ENCODE data around the gene BCAS3. TPM values are rescaled to one million over a fixed set of nuclear protein-coding genes. Genes with fewer than 3 reads are reported as not detected.

The BCAS3 gene
- total RNA-seq, 2 experiments from 2014 or later: 20.1 to 31.8 TPM

GRCh38 chr17:61066062-61066461, 388.4 kb downstream of the BCAS3 start:
- Mint-ChIP-seq H3K9me3 (no peaks in the 10 kb centered on the region), H3K36me3 (ENCODE audit: low read depth) (no peaks in the 10 kb centered on the region), H3K4me3 (no peak overlapping the region), H3K27ac (no peak overlapping the region), H3K4me1 (ENCODE audit: low read depth) (peaks cover 4% of the 10 kb centered on the region), H3K27me3 (no peaks in the 10 kb centered on the region)
- no peak for DNase-seq
- Histone ChIP-seq H3K27ac (ENCODE audit: low read depth in 1 of 2, low read length in 2 of 2) (no peak overlapping the region), H3K4me1 (ENCODE audit: insufficient read depth, low read length) (no peaks in the 10 kb centered on the region), H3K36me3 (ENCODE audit: insufficient read depth, low read length) (no peaks in the 10 kb centered on the region), H3K9me3 (ENCODE audit: control insufficient read depth in 1 of 2, insufficient read depth in 1 of 2, low read length in 2 of 2) (no peaks in the 10 kb centered on the region), H3K4me3 (ENCODE audit: low read length) (no peak overlapping the region), H3K27me3 (ENCODE audit: control insufficient read depth in 1 of 2, insufficient read depth in 2 of 2, low read length in 2 of 2) (no peaks in the 10 kb centered on the region)
- TF ChIP-seq CTCF (IDR thresholded peaks at IDR 0.05): no peak
- no peak for ATAC-seq (ENCODE audit: poor library complexity)
- intact Hi-C loops (cut with DNase I, micrococcal nuclease): no loop called here
- POLR2A ChIA-PET: no interaction called here
- CTCF ChIA-PET: no interaction called here

- no peak overlapping the region for H3K4me3 Mint-ChIP-seq
- Histone ChIP-seq H3K9me3 (ENCODE audit: control insufficient read depth in 1 of 2, insufficient read depth in 1 of 2, low read length in 2 of 2) (no peaks in the 10 kb centered on the region), H3K36me3 (ENCODE audit: insufficient read depth, low read length) (no peaks in the 10 kb centered on the region), H3K4me1 (ENCODE audit: insufficient read depth, low read length) (no peaks in the 10 kb centered on the region), H3K27me3 (ENCODE audit: control insufficient read depth in 1 of 2, insufficient read depth in 2 of 2, low read length in 2 of 2) (no peaks in the 10 kb centered on the region), H3K4me3 (ENCODE audit: low read length) (no peak overlapping the region), H3K27ac (ENCODE audit: low read depth in 1 of 2, low read length in 2 of 2) (no peak overlapping the region)
- TF ChIP-seq CTCF (IDR thresholded peaks at IDR 0.05): no peak
- H3K4me1 Mint-ChIP-seq (ENCODE audit: low read depth): no peaks in the 10 kb centered on the region
- no peaks in the 10 kb centered on the region for H3K27me3 Mint-ChIP-seq
- H3K36me3 Mint-ChIP-seq (ENCODE audit: low read depth): no peaks in the 10 kb centered on the region
- intact Hi-C loops (cut with DNase I, micrococcal nuclease): no loop called here
- ChIA-PET CTCF (no interaction called here), POLR2A (no interaction called here)
- ATAC-seq (ENCODE audit: poor library complexity) (no peak), DNase-seq (no peak)
- H3K27ac Mint-ChIP-seq: no peak overlapping the region
- H3K9me3 Mint-ChIP-seq: no peaks in the 10 kb centered on the region
These were observed 393.0 kb downstream of the BCAS3 start for GRCh38 chr17:61070649-61071048.

GRCh38 chr17:61072648-61073047, 395.0 kb downstream of the BCAS3 start:
- intact Hi-C loops (cut with DNase I, micrococcal nuclease): no loop called here
- H3K36me3 Mint-ChIP-seq (ENCODE audit: low read depth): peaks cover 14% of the 10 kb centered on the region
- Histone ChIP-seq H3K27me3 (ENCODE audit: control insufficient read depth in 1 of 2, insufficient read depth in 2 of 2, low read length in 2 of 2) (no peaks in the 10 kb centered on the region), H3K4me1 (ENCODE audit: insufficient read depth, low read length) (no peaks in the 10 kb centered on the region), H3K9me3 (ENCODE audit: control insufficient read depth in 1 of 2, insufficient read depth in 1 of 2, low read length in 2 of 2) (no peaks in the 10 kb centered on the region), H3K4me3 (ENCODE audit: low read length) (no peak overlapping the region), H3K27ac (ENCODE audit: low read depth in 1 of 2, low read length in 2 of 2) (no peak overlapping the region), H3K36me3 (ENCODE audit: insufficient read depth, low read length) (no peaks in the 10 kb centered on the region)
- DNase-seq (no peak), ATAC-seq (ENCODE audit: poor library complexity) (no peak)
- ChIA-PET CTCF (no interaction called here), POLR2A (no interaction called here)
- H3K27me3 Mint-ChIP-seq: no peaks in the 10 kb centered on the region
- H3K4me3 Mint-ChIP-seq: no peak overlapping the region
- TF ChIP-seq CTCF (IDR thresholded peaks at IDR 0.05): no peak
- H3K9me3 Mint-ChIP-seq: no peaks in the 10 kb centered on the region
- no peak overlapping the region for H3K27ac Mint-ChIP-seq
- no peaks in the 10 kb centered on the region for H3K4me1 Mint-ChIP-seq (ENCODE audit: low read depth)
